ENCODE results near the gene GPR55.

Gene GPR55

DNA sequence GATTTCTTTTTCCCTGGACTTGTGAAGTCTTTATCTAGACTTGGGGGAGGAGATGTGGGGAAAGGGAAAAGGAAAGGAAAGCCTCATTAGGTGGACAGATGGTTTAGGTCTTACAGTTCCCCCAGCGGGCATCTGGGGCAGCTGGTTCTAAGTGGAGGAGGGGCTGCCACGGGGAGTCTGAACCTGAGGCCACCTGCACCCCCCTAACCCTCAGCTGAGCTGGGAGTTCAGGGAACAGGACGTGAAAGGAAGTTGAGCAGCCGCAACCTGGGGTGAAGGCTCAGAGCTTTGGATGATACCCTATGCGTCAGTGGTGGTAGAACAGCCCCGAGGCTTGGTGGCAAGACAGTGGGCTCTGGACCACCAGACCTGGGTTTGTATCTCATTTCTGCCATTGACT is 33.5 kb downstream of the GPR55 start:
- Histone ChIP-seq H3K9ac (ENCODE audit: low read depth, low read length) (no peak overlapping the region), H3K4me1 (ENCODE audit: control insufficient read depth, insufficient read depth, low read length) (no peaks in the 10 kb centered on the region), H3K4me2 (ENCODE audit: low read length) (no peak overlapping the region), H3K27me3 (ENCODE audit: control insufficient read depth, insufficient read depth, low read length) (peaks cover 51% of the 10 kb centered on the region), H3K36me3 (ENCODE audit: insufficient read depth, low read length) (no peaks in the 10 kb centered on the region), H3K4me3 (ENCODE audit: low read length) (no peak overlapping the region), H3K9me3 (replicated peaks; ENCODE audit: low read length) (peaks cover 4% of the 10 kb centered on the region)

DNA sequence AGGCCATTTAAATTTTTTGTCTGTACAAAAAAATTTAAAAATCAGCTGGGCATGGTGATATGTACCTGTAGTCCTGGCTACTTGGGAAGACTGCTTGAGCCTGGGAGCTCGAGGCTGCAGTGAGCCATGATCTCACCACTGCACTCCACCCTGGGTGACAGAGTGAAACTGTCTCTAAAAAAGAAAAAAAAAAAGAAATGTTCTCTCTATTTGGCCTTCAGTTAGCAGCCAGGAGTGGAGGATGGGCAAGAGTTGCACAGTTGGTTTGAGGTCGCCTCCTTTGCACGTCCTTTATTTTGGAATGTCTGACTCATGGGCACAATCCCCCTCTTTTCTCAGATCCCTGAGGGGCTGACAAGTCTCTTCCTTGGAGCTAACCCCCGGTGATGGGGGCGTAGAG is 34.0 kb downstream of the GPR55 start:
- Histone ChIP-seq H3K36me3 (ENCODE audit: insufficient read depth, low read length) (no peaks in the 10 kb centered on the region), H3K27me3 (ENCODE audit: control insufficient read depth, insufficient read depth, low read length) (peaks cover 47% of the 10 kb centered on the region), H3K4me2 (ENCODE audit: low read length) (no peak overlapping the region), H3K9me3 (replicated peaks; ENCODE audit: low read length) (peaks cover 4% of the 10 kb centered on the region), H3K9ac (ENCODE audit: low read depth, low read length) (no peak overlapping the region), H3K4me1 (ENCODE audit: control insufficient read depth, insufficient read depth, low read length) (no peaks in the 10 kb centered on the region), H3K4me3 (ENCODE audit: low read length) (no peak overlapping the region)

DNA sequence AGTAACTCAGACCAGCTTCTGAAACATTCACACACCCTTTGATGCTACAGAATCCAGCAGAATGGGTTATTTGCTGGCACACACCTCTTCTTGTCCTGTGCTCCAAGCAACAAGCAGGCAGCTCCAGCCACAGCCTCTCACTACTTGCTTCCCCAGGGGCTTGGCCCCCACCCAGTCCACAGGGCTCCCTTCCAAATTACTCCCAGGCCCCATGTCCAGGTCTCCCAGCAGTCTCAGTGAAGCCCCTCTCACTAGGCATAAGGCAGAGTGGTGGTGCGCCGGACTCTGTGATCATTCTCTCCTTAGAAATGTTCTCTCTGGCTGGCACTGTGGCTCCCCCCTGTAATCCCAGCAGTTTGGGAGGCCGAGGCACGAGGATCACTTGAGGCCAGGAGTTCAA is 34.4 kb downstream of the GPR55 start:
- no peaks in the 10 kb centered on the region for H3K4me1 ChIP-seq (ENCODE audit: control insufficient read depth, insufficient read depth, low read length)
- H3K4me3 ChIP-seq (ENCODE audit: low read length), result no peak overlapping the region
- H3K27me3 ChIP-seq (ENCODE audit: control insufficient read depth, insufficient read depth, low read length), result peaks cover 42% of the 10 kb centered on the region
- no peaks in the 10 kb centered on the region for H3K36me3 ChIP-seq (ENCODE audit: insufficient read depth, low read length)
- no peak overlapping the region for H3K4me2 ChIP-seq (ENCODE audit: low read length)
- H3K9ac ChIP-seq (ENCODE audit: low read depth, low read length), result no peak overlapping the region
- peaks cover 4% of the 10 kb centered on the region for H3K9me3 ChIP-seq (replicated peaks; ENCODE audit: low read length)

DNA sequence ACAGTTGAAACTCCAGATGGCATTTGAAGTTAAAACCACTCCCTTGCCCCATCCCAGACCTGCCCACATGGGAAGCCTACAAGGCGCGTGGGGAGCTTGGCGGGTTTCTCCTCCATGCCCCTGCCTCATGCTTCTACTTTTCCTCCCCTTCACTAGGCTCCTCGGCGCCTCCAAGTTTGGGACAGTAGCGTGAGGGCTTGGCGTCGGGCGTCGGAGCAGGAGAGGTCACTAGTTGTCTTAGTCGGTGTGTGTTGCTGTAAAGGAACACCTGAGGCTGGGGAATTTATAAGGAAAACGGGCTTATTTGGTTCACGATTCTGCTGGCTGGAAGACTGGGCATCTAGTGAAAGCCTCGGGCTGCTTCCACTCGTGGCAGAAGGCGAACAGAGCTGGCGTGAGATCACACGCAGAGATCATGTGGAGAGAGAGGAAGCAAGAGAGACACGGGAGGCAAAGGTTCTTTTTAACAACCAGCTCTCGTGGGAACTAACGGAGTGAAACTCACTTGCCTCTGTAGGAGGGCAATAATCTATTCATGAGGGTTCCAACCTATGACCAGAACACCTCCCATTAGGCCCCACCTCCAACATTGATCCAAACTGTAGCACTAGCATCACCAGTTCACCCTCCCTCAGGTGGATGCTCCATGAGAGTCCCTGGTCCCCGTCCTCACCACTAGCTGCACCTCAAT is 35.0 kb downstream of the GPR55 start:
- H3K36me3 ChIP-seq (ENCODE audit: insufficient read depth, low read length), result no peaks in the 10 kb centered on the region
- no peak overlapping the region for H3K9ac ChIP-seq (ENCODE audit: low read depth, low read length)
- H3K9me3 ChIP-seq (replicated peaks; ENCODE audit: low read length), result peaks cover 4% of the 10 kb centered on the region
- H3K4me2 ChIP-seq (ENCODE audit: low read length), result no peak overlapping the region
- no peak overlapping the region for H3K4me3 ChIP-seq (ENCODE audit: low read length)
- H3K27me3 ChIP-seq (ENCODE audit: control insufficient read depth, insufficient read depth, low read length), result peaks cover 38% of the 10 kb centered on the region
- H3K4me1 ChIP-seq (ENCODE audit: control insufficient read depth, insufficient read depth, low read length), result no peaks in the 10 kb centered on the region

DNA sequence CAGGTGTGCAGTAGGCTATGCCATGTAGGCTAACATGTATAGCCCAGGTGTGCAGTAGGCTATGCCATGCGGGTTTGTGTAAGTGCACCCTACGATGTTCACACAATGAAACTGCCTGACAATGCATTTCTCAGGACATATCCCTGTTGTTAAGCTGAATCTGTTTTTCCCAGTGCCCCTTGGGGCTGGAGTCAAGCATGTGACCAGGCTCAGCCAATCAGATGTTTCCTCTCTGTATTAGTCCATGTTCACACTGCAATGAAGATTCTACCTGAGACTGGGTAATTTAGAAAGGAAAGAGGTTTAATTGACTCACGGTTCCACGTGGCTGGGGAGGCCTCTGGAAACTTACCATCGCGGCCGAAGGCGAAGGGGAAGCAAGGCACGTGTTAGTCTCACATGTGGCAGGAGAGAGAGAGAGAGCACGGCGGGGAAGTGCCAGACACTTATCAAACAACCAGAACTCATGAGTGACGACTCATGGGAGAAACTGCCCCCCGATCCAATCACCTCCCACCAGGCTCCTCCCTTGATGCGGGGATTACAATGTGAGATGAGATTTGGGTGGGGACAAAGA is 36.1 kb downstream of the GPR55 start:
- peaks cover 31% of the 10 kb centered on the region for H3K27me3 ChIP-seq (ENCODE audit: control insufficient read depth, insufficient read depth, low read length)
- H3K36me3 ChIP-seq (ENCODE audit: insufficient read depth, low read length), result no peaks in the 10 kb centered on the region
- H3K4me1 ChIP-seq (ENCODE audit: control insufficient read depth, insufficient read depth, low read length), result no peaks in the 10 kb centered on the region

DNA sequence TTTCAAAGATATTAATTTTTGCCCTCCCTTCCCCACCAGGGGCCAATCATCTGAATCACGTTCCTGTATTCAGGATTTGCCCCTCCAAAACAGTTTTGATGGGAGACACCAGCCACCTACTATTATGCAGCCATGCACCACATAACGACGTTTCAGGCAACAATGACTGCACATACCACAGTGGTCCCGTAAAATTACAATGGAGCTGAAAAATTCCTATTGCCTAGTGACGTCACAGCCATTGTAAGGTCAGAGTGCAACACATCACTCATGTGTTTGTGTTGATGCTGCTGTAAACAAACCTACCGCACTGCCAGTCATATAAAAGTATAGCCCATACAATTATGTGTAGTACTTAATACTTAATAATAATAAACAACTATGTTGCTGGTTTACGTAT is 37.7 kb downstream of the GPR55 start:
- Histone ChIP-seq H3K9me3 (replicated peaks; ENCODE audit: low read length) (peaks cover 2% of the 10 kb centered on the region), H3K4me2 (ENCODE audit: low read length) (no peak overlapping the region), H3K9ac (ENCODE audit: low read depth, low read length) (no peak overlapping the region), H3K4me3 (ENCODE audit: low read length) (no peak overlapping the region), H3K27me3 (ENCODE audit: control insufficient read depth, insufficient read depth, low read length) (peaks cover 24% of the 10 kb centered on the region), H3K36me3 (ENCODE audit: insufficient read depth, low read length) (no peaks in the 10 kb centered on the region), H3K4me1 (ENCODE audit: control insufficient read depth, insufficient read depth, low read length) (no peaks in the 10 kb centered on the region)

More for the DNA sequence above, 36.1 kb downstream of the GPR55 start:
- H3K9me3 ChIP-seq (replicated peaks; ENCODE audit: low read length), result peaks cover 4% of the 10 kb centered on the region
- H3K9ac ChIP-seq (ENCODE audit: low read depth, low read length), result no peak overlapping the region
- no peak overlapping the region for H3K4me2 ChIP-seq (ENCODE audit: low read length)
- no peak overlapping the region for H3K4me3 ChIP-seq (ENCODE audit: low read length)

DNA sequence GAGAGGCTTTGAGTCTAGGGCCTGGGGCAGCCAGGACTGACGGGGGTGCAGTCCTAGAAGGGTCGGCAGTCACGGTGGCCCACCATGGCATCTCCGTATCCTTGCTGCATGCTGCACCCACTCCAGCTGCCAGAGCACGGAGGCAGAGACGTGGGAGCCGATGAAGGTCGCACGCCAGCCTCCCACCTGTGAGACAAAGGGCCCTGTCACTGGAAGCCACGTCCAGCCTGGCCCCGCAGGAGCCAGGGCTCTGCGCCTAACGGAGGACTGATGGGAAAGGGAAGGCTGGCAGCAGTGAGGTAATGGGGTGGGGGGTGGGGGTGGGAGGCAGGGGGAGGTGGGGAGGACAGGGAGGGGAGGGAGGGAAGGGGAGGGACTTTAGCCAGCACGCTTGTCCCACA is 38.4 kb downstream of the GPR55 start:
- no peaks in the 10 kb centered on the region for H3K9me3 ChIP-seq (replicated peaks; ENCODE audit: low read length)
- peaks cover 20% of the 10 kb centered on the region for H3K27me3 ChIP-seq (ENCODE audit: control insufficient read depth, insufficient read depth, low read length)
- no peak overlapping the region for H3K9ac ChIP-seq (ENCODE audit: low read depth, low read length)
- H3K4me1 ChIP-seq (ENCODE audit: control insufficient read depth, insufficient read depth, low read length), result no peaks in the 10 kb centered on the region
- no peak overlapping the region for H3K4me3 ChIP-seq (ENCODE audit: low read length)
- no peak overlapping the region for H3K4me2 ChIP-seq (ENCODE audit: low read length)
- H3K36me3 ChIP-seq (ENCODE audit: insufficient read depth, low read length), result no peaks in the 10 kb centered on the region

DNA sequence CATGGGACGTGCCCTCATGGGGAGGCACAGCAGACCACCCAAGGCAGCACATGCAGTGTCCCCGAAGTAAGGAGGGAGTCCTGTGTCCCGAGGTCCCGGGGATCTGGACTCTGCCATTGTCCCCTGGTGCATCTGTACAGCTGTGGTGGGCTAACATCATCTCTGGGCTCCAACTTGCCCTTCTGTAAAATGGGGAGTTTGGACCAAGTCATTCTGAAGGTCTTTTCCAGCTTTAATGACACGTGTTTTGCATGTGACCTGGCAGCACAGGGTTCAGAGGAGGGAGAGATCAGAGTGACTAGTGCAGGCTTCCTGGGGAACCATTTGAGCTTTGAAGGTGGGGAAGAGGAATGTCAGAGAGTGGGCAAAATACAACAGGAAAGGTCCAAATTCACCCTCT is 38.8 kb downstream of the GPR55 start:
- H3K9me3 ChIP-seq (replicated peaks; ENCODE audit: low read length), result no peaks in the 10 kb centered on the region
- H3K4me3 ChIP-seq (ENCODE audit: low read length), result no peak overlapping the region
- H3K4me2 ChIP-seq (ENCODE audit: low read length), result no peak overlapping the region
- peaks cover 17% of the 10 kb centered on the region for H3K27me3 ChIP-seq (ENCODE audit: control insufficient read depth, insufficient read depth, low read length)
- no peak overlapping the region for H3K9ac ChIP-seq (ENCODE audit: low read depth, low read length)
- no peaks in the 10 kb centered on the region for H3K4me1 ChIP-seq (ENCODE audit: control insufficient read depth, insufficient read depth, low read length)
- H3K36me3 ChIP-seq (ENCODE audit: insufficient read depth, low read length), result no peaks in the 10 kb centered on the region

DNA sequence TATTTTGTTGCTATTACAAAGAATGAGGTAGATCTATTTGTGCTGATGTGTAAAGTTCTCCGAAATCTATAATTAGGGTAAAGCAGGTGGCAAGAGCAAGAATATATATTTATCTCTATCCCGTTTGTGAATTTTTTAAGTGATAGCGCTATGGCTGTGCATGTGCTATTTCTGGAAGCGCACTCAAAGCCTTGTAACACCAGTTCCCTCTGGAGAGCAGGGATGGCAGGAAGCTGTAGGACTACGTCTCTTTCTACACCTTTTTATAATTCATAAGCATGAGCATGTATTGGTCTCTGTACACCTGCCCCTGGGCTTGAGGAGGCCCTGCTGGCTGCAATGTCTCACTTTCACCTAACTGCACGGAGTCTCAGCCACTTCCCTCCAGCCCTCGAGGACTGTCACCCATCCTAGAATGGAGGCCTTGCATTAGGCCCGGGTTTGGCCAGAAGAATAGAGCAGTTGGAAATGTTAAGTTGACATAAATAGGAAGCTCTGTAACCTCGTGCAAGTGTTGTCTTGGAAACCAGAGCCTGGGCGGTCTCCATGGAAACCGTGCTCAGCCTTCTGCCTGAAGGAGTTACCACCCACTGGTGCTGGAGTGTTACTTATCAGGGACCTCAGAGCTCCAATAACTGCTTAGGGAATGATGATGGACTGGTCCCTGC is 39.4 kb downstream of the GPR55 start:
- Histone ChIP-seq H3K9ac (ENCODE audit: low read depth, low read length) (no peak overlapping the region), H3K9me3 (replicated peaks; ENCODE audit: low read length) (no peaks in the 10 kb centered on the region), H3K27me3 (ENCODE audit: control insufficient read depth, insufficient read depth, low read length) (peaks cover 16% of the 10 kb centered on the region), H3K36me3 (ENCODE audit: insufficient read depth, low read length) (no peaks in the 10 kb centered on the region), H3K4me3 (ENCODE audit: low read length) (no peak overlapping the region), H3K4me2 (ENCODE audit: low read length) (no peak overlapping the region), H3K4me1 (ENCODE audit: control insufficient read depth, insufficient read depth, low read length) (no peaks in the 10 kb centered on the region)

DNA sequence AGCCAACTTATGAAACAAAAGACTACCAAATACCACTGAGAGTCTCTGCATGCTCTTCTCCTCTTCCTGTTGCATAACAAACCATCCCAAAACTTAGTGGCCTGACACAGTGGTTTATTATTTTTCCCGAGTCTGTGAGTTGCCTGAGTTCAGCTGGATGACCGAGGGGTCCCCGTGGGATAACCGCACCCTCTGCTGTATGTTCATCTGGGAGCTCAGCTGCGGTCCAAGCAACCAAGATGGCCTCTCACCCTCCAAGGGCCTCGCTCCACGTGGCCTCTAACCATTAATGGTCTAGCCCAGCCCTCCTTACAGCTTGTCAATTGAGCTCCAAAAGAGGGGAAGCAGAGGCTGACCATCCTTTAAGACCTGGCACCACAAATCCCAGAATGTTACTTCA is 43.2 kb downstream of the GPR55 start:
- no peak overlapping the region for H3K4me2 ChIP-seq (ENCODE audit: low read length)
- no peaks in the 10 kb centered on the region for H3K4me1 ChIP-seq (ENCODE audit: control insufficient read depth, insufficient read depth, low read length)
- H3K9ac ChIP-seq (ENCODE audit: low read depth, low read length), result no peak overlapping the region
- H3K27me3 ChIP-seq (ENCODE audit: control insufficient read depth, insufficient read depth, low read length), result no peaks in the 10 kb centered on the region
- no peak overlapping the region for H3K4me3 ChIP-seq (ENCODE audit: low read length)
- no peaks in the 10 kb centered on the region for H3K36me3 ChIP-seq (ENCODE audit: insufficient read depth, low read length)
- H3K9me3 ChIP-seq (replicated peaks; ENCODE audit: low read length), result no peaks in the 10 kb centered on the region

DNA sequence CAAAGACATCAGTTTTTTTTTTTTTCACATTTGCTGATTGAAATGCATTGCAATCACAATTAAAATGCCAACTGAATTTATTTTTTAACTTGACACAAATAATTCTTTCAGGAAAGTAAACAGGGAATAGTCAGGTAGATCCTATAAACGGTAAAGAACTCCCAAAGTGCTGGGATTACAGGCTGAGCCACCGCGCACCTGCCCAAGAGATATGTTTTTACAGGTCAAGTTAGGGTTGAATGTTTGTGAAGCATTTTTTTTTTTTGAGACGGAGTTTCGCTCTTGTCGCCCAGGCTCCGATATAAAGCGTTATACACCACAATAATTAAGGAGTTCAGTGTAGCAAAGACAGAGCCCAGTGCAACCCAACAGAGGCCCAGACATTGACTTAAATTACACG is 45.2 kb downstream of the GPR55 start:
- no peaks in the 10 kb centered on the region for H3K36me3 ChIP-seq (ENCODE audit: insufficient read depth, low read length)
- no peaks in the 10 kb centered on the region for H3K27me3 ChIP-seq (ENCODE audit: control insufficient read depth, insufficient read depth, low read length)
- no peak overlapping the region for H3K9ac ChIP-seq (ENCODE audit: low read depth, low read length)
- no peak overlapping the region for H3K4me3 ChIP-seq (ENCODE audit: low read length)
- no peaks in the 10 kb centered on the region for H3K4me1 ChIP-seq (ENCODE audit: control insufficient read depth, insufficient read depth, low read length)
- H3K4me2 ChIP-seq (ENCODE audit: low read length), result no peak overlapping the region
- H3K9me3 ChIP-seq (replicated peaks; ENCODE audit: low read length), result no peaks in the 10 kb centered on the region

All from skeletal muscle satellite cell (primary cell).